ENCODE data around the gene CCDC40.
"Not testable (repeated sequence)": the region's sequence is repeated elsewhere in the genome, so short reads cannot be mapped to it uniquely, and the experiment has no call there.

Gene CCDC40, protein sequence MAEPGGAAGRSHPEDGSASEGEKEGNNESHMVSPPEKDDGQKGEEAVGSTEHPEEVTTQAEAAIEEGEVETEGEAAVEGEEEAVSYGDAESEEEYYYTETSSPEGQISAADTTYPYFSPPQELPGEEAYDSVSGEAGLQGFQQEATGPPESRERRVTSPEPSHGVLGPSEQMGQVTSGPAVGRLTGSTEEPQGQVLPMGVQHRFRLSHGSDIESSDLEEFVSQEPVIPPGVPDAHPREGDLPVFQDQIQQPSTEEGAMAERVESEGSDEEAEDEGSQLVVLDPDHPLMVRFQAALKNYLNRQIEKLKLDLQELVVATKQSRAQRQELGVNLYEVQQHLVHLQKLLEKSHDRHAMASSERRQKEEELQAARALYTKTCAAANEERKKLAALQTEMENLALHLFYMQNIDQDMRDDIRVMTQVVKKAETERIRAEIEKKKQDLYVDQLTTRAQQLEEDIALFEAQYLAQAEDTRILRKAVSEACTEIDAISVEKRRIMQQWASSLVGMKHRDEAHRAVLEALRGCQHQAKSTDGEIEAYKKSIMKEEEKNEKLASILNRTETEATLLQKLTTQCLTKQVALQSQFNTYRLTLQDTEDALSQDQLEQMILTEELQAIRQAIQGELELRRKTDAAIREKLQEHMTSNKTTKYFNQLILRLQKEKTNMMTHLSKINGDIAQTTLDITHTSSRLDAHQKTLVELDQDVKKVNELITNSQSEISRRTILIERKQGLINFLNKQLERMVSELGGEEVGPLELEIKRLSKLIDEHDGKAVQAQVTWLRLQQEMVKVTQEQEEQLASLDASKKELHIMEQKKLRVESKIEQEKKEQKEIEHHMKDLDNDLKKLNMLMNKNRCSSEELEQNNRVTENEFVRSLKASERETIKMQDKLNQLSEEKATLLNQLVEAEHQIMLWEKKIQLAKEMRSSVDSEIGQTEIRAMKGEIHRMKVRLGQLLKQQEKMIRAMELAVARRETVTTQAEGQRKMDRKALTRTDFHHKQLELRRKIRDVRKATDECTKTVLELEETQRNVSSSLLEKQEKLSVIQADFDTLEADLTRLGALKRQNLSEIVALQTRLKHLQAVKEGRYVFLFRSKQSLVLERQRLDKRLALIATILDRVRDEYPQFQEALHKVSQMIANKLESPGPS

DNA sequence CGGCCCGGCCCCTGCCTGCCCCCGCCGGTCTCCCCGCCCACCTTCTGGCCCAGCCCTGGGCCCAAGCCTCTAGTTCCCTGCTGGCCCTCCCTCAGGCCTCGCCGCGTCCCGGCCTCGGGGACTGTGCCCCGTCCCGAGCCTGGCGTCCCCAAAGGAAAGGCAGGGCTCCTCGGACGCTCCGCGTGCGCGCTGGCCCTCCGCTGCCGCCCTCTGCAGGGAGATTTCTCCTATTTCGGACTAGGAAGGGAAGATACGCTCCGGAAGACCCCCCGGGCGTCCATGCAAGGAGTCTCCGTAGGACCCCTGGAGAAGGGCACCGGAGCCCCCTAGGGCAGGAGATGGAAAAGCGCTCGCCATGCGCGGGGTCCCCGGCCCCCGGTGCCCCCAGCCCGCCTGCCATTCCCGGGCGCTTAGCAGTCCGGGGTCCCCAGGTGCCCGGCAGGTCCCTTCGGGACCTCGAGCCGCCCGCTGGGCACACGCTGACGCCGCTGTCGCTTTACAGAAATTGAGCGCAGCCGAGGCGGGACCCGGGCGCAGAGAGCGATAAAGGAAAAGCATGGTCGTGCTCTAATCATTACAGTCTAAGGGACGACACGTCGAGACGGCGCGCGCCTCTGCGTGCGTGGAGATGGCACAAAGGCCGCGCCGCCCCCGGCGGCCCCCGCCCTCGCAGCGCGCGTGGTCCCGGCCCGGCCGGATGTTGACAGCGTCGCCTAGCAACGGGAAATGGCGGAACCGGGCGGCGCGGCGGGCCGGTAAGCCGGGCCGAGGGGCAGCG, at the start of gene CCDC40:
Gene CCDC40 (plus strand): TSS at position 706 of the 778 bp plus-strand sequence. CDS start 21 bp downstream, at position 727.
- peak in 13 of 14 donors; percentile 8 to 79 (median 49) for DNase-seq

DNA sequence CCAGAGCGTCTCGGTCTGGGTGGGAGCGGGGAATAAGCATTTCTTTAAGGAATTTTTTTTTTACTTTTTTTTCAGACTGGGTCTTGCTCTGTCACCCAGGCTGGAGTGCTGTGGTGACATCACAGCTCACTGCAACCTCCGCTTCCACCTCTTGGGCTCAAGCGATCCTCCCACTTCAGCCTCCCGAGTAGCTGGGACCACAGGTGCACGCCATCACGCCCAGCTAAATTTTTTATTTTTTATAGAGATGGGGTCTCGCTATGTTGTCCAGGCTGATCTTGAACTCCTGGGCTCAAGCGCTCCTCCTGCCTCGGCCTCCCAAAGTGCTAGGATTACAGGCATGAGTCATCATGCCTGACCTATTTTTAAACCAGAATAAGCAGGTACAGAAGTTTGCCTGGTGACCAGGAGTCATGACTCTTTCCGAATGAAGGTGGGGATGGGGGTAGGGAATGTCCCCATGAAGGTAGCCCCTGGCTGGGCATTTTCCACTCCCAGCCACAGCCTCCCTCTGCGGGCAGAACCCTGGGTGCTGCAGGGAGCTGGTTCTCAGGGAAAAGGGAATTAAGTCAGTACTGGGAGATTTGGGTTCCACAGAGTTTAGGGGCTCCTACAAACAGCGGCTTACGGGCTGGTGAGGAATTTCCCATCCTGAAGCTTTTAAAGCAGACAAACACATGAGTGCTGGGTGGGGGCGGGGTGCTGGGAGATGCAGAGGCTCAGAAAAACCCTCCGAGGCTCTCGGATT, 49.1 kb upstream of the CCDC40 start:
- DNase-seq: no peak

DNA sequence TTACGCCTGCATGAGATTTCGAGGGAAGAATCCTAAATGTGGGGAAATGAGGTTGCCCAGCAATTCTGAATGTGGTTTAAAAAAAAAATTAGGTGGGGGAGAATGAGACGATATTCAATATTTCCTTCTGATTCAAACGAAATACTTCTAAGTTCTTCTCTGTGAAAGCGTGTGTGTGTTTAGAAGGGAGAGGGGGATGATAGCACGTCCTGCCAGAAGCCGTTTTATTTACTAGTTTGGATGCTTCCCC, 48.6 kb upstream of the CCDC40 start:
- no peak for DNase-seq

DNA sequence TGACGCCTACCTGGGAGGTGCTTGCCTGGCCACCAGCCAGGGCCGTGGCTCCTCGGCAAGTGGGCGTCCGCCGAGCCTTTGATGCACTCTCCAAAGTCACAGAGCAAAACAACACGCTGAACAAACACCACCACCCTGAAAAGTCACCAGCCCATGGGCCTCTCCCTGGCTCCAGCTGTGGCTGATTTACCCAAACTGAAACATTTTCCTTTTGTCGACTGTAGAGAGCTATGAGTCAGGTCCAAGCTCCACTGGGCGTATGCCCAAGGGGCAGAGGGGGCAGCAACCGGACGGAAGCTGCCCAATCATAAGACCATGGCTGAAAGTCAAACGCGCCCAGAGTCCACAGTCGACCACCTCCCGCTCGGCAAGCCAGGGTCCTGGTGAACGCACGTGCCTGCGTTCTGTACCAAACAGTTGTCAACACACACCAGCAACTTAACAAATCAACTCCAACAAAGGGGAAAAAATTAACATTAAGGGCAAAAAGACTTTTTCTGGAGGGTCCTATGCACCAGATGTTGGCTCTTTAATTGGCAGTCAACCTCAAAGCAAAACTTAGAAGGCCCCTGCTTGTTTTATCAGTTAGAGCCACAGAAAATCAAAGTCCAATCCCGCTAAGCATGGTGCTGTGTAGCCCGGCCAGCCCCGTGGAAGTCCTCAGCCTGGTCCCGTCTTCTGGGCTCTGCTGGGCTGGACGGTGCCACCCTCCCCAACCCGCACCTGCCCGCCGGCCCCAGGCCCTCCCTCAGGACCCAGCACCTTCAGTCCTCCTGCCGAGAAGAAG, 48.1 kb upstream of the CCDC40 start:
- DNase-seq: no peak

DNA sequence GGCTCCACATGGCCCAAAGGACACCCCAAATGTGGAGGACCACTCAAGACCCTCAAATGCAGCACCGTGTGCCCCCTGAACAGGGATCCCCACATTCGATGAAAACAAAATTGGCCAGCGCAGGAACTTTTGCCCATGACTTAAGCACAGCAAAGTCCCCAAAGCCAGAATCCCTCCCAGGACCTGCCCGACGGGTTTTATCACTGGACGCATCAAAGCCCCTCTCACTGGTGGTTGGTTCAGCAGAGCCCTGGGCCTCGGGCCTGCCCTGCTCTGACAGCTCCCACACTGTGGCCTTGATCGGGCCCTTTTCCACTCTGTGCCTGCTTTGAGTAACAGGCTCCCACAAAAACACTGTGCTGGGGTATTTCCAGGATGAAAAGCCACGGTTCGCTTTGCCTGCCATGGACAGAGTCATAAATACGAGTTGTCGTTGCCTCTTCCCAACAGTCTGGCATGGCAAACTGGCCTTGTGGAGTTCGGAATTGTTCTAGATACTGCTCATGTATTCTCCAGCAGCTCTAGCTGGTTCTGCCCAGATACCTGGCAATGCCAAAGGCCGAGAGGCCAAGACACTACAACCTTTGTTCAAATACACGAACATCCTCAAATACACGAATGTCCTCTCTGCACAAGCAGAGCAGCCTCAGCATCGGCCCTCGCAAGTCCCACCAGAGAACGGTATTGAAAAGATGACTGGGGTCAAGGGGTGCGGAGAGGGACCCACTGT, 47.2 kb upstream of the CCDC40 start:
- DNase-seq: no peak

DNA sequence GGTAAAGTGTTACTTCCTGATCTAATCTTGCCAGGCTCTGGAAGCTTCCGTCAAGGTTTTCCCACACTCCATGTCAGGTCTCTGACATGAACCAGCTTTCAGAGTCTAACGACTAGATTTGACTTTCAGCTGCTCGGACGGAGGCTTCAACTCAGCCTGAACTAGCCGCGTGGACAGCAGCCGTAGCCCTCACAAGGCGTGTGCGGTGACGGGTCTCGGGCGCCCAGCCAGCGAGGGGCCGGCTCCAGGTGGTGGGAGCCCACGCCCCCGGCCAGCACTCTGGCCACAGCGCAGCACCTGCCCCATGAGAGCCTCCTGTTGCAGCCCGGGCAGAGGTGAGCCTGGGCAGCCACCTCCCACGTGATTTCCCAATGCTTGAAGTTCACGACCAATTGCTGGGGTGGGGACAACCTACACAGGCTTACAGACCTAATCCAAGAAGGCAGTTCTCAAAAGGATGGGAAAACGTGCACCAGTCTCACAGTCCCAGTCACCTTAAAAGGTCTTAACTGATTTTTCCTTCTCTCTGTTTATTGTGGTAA, 46.3 kb upstream of the CCDC40 start:
- no peak for DNase-seq

DNA sequence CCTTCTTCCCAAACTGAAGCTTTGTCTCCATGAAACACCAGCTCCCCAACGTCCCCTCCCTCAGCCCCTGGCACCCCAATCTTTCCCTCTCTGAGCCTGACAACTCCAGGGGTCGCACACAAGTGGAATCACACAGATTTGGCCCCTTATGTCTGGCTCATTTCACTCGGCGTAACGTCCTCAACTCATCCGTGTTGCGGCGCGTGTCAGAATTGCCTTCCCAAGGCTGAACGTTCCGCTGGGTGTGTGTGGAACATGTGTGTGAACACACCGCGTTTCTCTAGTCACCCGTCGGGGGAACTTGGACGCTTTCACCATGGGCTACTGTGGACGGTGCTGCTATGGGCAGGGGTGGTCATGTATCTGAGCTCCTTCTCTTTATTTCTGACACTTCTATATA, 45.7 kb upstream of the CCDC40 start:
- no peak for DNase-seq

DNA sequence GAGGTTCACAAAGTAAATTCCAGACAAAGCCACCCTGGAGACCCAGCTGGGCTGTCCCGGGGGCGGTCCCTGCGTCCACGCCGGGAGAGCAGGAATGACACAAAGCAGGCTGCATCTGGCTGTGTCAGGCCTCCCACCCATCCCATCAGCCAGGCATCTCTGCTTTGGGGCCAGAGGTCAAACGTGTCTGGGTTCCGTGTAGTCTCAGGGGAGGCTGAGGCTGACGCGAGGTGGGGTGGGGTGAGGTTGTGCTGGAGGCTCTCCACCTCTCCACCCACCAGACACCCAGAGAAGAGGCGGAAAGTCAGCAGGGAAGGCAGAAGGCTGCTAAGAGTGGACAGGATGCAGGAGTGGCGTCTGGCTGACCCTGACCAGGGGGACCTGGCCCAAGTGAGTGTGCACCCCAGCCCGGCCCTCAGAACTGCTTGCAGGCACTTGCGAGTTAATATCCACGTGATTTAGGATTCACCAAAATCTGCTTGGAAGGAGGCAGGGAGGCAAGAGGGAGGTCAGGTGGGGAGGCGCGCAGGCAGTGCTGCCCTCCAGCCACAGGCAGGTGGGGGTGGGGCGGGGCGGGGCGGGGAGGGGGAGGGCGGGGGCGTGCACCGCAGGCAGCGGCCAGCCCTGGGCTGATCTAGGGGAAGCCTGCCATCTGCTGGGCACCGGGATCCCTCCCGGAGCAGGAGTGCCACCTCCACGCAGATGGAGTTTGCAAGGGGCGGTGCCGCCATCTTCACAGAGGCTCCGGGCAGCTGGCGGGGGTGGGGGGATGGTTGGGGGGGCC, 45.1 kb upstream of the CCDC40 start:
- peak in 12 of 14 donors; percentile 28 to 78 (median 47) for DNase-seq

DNA sequence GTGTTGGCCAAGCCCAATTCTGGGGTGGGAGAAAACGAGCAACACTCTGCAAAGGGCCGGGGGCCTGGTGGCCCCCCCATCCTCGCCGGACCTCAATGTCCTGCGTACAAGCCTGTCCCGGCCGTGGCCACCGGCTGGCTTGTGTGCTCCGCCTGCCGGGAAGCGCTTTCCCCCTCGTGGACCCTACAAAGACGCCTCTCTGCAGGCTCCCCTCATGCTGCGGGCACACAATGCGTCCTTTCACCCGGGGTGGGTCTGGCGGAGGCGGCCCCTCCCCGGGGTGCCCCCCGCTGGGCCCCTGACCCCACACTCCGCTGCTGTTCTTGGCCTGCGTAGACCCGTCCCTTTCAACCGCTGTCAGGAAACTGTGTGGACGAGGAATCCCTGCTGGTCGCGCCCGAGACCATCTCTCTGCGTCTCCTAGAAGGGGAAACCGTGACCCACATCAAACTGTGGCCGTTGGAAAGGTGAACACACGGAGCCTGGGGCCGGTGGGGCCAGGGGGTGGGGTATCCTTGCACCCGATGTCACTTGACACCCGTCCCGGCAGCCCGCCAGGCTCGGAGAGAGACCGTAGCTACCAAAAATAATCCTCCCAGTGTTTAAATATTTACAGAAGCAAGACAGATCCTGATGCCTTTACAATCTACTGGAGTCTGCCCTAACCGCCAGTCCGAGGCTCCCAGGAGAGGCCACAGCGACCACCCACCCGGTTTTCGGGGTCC, 44.4 kb upstream of the CCDC40 start:
- DNase-seq: peak in 2 of 14 donors; percentile 64 to 70

DNA sequence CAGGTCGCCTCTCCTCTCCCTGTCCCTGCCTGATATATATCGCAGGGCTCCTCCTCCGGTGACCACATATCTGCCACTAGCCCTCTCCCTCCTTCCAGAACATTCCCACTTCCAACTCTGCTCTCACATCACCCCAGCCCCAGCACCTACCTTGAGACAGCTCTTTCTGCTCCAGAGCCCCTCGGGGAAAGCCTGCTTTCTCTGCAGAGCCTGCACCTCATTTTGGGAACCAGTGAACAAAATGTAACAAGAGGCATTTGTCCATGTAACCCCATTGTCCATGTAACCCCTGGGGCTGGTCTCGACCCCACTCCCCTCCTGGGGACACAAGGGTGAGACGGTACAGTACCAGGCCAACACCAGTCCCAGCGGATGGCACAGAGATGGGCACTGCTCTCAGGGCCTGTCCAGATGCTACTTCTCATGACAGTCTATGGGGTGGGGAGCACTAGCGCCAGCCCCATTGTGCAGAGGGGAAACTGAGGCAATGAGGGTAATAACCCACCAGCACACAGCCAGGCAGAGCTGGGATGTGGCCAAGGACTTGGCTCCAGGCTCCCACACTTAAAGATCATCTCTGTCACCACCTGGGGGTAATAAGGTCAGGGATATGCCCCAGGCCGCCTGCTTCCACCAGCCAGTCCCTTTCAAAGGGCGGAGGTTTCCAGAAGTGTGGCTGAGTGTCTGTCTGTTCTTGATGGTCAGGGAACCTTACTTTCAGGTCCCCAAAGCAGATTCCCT, 43.6 kb upstream of the CCDC40 start:
- DNase-seq: no peak

DNA sequence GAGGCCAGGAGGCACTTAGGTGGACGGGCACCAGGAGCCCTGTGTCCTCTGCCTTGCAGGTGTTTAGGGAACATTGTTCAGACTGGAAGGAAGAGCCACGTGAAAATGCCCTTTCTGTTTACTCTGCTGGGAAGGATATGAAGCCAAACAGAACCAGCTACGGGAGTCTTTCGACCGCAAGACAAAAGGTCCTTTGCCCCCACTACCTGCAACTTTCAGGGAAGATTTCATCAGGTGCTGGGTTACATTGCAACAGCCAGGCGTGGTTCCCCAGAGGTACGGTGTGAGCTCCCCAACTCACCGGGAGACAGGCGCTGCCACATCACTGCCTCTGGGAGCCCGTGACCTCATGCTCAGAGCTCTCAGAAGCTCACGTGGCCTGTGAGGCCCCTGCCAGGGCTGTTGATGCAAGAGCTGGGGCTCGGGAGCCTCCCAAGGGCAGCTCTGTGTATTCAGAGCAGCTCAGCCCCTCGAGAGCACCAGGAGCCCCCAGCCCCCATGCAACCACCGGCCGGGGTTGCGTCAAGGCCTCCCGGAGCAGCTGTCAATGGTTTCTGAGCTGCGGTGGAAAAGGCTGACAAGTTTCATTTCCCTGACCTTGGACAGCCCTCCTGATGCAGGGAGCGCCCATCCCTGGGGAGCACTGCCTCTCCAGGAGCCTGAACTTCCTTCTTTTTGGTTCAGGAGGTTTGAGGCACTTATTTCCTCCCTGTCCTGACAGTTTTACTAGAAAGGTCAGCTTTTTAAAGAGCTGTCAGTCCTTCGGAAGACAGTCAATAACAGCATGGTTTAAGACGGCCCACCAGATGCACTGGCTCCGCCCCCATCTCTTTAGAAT, 42.8 kb upstream of the CCDC40 start:
- DNase-seq: peak in 2 of 14 donors; percentile 3 to 27

DNA sequence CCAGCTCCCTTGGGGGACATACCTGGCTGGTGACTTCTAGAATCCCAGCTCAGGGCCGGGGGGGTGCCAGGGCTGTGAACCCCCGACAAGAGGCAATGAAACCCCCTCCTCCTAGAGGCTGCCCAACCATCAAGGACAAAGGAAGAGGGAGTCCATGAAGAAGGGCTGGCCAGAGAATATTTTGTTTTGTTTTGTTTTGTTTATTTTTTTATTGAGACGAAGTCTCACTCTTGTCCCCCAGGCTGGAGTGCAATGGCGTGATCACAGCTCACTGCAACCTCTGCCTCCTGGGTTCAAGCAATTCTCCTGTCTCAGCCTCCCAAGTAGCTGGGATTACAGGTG, 42.2 kb upstream of the CCDC40 start:
- DNase-seq: not testable (repeated sequence)

DNA sequence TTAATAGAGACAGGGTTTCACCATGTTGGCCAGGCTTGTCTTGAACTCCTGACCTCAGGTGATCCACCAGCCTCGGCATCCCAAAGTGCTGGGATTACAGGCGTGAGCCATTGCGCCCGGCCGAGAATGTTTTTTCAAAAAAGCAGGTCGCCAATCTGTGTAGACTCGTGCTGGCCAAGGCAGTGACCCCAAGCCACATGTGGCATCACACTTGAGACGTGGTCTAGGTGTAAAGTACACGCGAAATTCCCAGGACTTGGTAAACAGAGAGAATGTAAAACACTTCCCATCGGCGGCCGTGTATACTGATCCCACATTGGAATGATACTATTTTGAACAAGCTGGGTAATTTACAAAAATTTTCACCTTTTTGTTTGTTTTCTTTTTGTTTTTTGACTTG, 41.8 kb upstream of the CCDC40 start:
- DNase-seq: no peak

DNA sequence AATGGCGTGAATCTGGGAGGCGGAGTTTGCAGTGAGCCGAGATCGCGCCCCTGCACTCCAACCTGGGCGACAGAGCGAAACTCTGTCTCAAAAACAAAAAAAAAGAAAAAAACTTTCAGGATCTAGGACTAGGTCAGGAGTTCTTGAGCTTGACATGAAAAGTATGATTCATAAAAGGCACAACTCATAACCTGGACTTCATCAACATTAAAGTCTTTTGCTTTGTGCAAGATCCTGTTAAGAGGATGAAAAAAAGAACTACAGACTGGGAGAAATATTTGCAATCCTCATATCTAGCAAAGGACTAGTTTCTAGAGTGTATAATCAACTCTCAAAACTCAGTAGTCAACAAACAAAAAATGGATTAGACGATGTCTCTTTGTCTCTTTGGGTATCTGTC, 40.7 kb upstream of the CCDC40 start:
- DNase-seq: no peak

DNA sequence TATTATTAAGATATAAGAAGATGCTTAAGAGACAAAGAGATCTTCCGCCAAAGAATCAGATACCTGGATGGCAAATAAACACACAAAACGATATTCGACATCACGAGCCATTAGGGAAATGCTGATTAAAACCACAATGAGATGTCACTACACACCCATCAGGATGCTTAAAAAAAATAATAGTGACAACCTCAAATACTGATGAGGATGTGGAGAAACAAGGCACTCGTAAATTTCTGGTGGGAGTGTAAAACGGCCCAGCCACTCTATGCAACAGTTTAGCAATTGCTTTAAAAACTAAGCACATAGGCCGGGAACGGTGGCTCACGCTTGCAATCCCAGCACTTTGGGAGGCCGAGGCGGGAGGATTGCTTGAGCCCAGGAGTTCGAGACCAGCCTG, 40.2 kb upstream of the CCDC40 start:
- DNase-seq: no peak

DNA sequence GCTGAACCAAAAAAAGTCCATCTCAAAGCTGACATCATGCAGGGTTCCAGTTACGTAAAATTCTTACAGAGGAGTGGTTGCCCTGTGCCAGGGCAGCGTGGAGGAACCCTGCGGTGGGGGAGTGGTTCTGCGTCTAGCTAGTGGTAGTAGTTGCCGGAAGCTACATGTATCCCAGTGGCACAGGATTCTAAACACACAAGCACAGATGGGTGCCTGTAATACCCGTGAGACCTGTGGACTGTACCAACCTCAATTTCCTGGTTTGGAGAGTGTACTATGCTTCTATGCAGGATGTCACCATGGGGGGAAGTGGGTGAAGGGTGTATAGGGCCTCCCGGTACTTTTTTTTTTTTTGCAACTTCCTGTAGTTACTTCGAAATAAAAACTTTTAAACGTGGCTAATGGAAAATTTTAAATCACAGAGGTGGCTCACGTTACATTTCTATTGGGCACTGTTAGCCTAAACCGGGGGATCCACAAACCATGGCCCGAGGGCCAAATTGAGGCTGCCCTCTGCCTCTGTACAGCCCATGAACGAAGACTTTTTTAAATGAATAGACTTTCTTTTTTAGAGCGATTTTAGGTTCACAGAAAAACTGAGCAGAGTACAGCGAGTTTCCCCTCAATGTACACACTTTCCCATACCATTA, 39.3 kb upstream of the CCDC40 start:
- no peak for DNase-seq

Data from C1 segment of cervical spinal cord (tissue), 14 donors.